H1 (cell line): Measurements from ENCODE around the gene GPT2. TPM values are rescaled to one million over a fixed set of nuclear protein-coding genes. Genes with fewer than 3 reads are reported as not detected.

Experiments used
- CTCF ChIA-PET: fragments of 300-600 bp; sonication (Branson Sonifier 250); formaldehyde crosslinking; loops from one replicate; lab custom pipeline; 2021; ENCODE audit not compliant: partially characterized antibody; lab: Charles Lee
- POLR2A ChIA-PET: fragments of 300-600 bp; sonication (Branson Sonifier 250); formaldehyde crosslinking; loops from one replicate; lab custom pipeline; 2021; ENCODE audit warnings: inconsistent platforms; ENCODE audit not compliant: partially characterized antibody; lab: Charles Lee
- DNase-seq, 2 experiments: peaks; one replicate each; pipeline versions ENCODE4 v3.0.0 to v3.0.0-alpha.2; 2010 to 2022; ENCODE audit warnings: low spot score in 2 of 2, low read depth in 1 of 2, mixed read lengths in 1 of 2
- FAIRE-seq: peaks from 2 replicates; lab custom pipeline; 2011; peaks lifted over from hg19 to GRCh38; lab: Jason Lieb, UNC
- H2AFZ ChIP-seq: 2 replicates; pipeline ENCODE4 v1.8.1; 2012; ENCODE audit warnings: low read length, inconsistent platforms
- H2AK5ac ChIP-seq: 2 replicates; pipeline ENCODE4 v1.6.1; 2013; ENCODE audit warnings: low read depth, low read length
- H2BK120ac ChIP-seq: replicated peaks from 2 replicates; pipeline ENCODE3; 2013; ENCODE audit warnings: low read depth, low read length, inconsistent platforms
- H2BK12ac ChIP-seq: 2 replicates; pipeline ENCODE4 v1.6.1; 2013; ENCODE audit warnings: low read depth, low read length
- H2BK15ac ChIP-seq: 2 replicates; pipeline ENCODE4 v1.6.1; 2013; ENCODE audit warnings: low read length
- H2BK20ac ChIP-seq: 2 replicates; pipeline ENCODE4 v1.6.1; 2013; ENCODE audit warnings: low read length
- H2BK5ac ChIP-seq: 2 replicates; pipeline ENCODE4 v1.6.1; 2013; ENCODE audit warnings: low read depth, low read length
- H3K14ac ChIP-seq: 2 replicates; pipeline ENCODE4 v1.6.1; 2013; ENCODE audit warnings: inconsistent platforms; ENCODE audit not compliant: insufficient read length
- H3K18ac ChIP-seq: 2 replicates; pipeline ENCODE4 v1.6.1; 2013; ENCODE audit warnings: low read length; ENCODE audit errors: extremely low read depth
- H3K23ac ChIP-seq: 2 replicates; pipeline ENCODE4 v1.6.1; 2013; ENCODE audit warnings: inconsistent platforms; ENCODE audit not compliant: insufficient read length
- H3K23me2 ChIP-seq: 2 replicates; pipeline ENCODE4 v1.6.1; 2013; ENCODE audit warnings: low read depth, low read length
- H3K27ac ChIP-seq: 2 replicates; pipeline ENCODE4 v1.6.1; 2011; ENCODE audit warnings: low read depth, low read length, inconsistent platforms
- H3K27me3 ChIP-seq, 4 experiments: replicated peaks in 1 of 4; 1 replicate in 1 of 4; 2 replicates in 3 of 4; pipeline versions ENCODE4 v1.6.1 to v1.8.1; 2011 to 2013; ENCODE audit warnings: low read length in 3 of 4, mild to moderate bottlenecking in 3 of 4, inconsistent platforms in 2 of 4, mixed read lengths in 2 of 4, moderate library complexity in 1 of 4; ENCODE audit not compliant: control insufficient read depth in 3 of 4, insufficient read depth in 3 of 4; ENCODE audit errors: extremely low read depth in 1 of 4
- H3K36me3 ChIP-seq, 4 experiments: 2 replicates each; pipeline versions ENCODE4 v1.6.1 to v1.8.1; 2011 to 2013; ENCODE audit warnings: mild to moderate bottlenecking in 4 of 4, low read length in 3 of 4, moderate library complexity in 2 of 4, control low read depth in 1 of 4, inconsistent platforms in 1 of 4; ENCODE audit not compliant: insufficient read depth in 4 of 4, control insufficient read depth in 2 of 4
- H3K4ac ChIP-seq: replicated peaks from 2 replicates; pipeline ENCODE3; 2013; ENCODE audit warnings: low read length, low read depth, mixed read lengths, inconsistent platforms; ENCODE audit not compliant: insufficient read length
- H3K4me1 ChIP-seq, 4 experiments: replicated peaks in 1 of 4; 1 replicate in 1 of 4; 2 replicates in 3 of 4; pipeline versions ENCODE4 v1.6.1 to v1.8.1; 2011 to 2013; ENCODE audit warnings: low read length in 3 of 4, inconsistent platforms in 2 of 4, mixed read lengths in 1 of 4; ENCODE audit not compliant: insufficient read depth in 4 of 4, control insufficient read depth in 3 of 4
- H3K4me2 ChIP-seq, 2 experiments: 2 replicates each; pipeline versions ENCODE4 v1.6.1 to v1.8.1; 2011 to 2013; ENCODE audit warnings: low read depth in 2 of 2, low read length in 2 of 2, control low read depth in 1 of 2, inconsistent platforms in 1 of 2, mild to moderate bottlenecking in 1 of 2; ENCODE audit not compliant: insufficient read depth in 1 of 2
- H3K4me3 ChIP-seq, 4 experiments: fragments of 200-600, 300-600 bp in 1 of 4; sonication (generic), shearing (Covaris generic), sonication (Bioruptor Twin) in 1 of 4; 2 replicates each; pipeline versions ENCODE4 v1.5.1 to v1.8.1; 2011 to 2016; ENCODE audit warnings: low read length in 4 of 4, low read depth in 3 of 4, control low read depth in 2 of 4, inconsistent platforms in 2 of 4, mild to moderate bottlenecking in 2 of 4, mixed read lengths in 1 of 4, moderate library complexity in 1 of 4; ENCODE audit not compliant: insufficient read depth in 2 of 4; ENCODE audit errors: extremely low read depth in 1 of 4
- H3K56ac ChIP-seq: replicated peaks from 2 replicates; pipeline ENCODE3; 2013; ENCODE audit warnings: low read depth, mild to moderate bottlenecking, mixed read lengths, low read length, inconsistent platforms; ENCODE audit not compliant: insufficient read length
- H3K79me1 ChIP-seq: 2 replicates; pipeline ENCODE4 v1.6.1; 2013; ENCODE audit warnings: low read depth, low read length, control low read depth
- H3K79me2 ChIP-seq, 2 experiments: 2 replicates each; pipeline versions ENCODE4 v1.6.1 to v1.8.1; 2012 to 2013; ENCODE audit warnings: low read length in 2 of 2, mild to moderate bottlenecking in 2 of 2, inconsistent platforms in 1 of 2; ENCODE audit not compliant: insufficient read depth in 2 of 2, control insufficient read depth in 1 of 2
- H3K9ac ChIP-seq, 4 experiments: replicated peaks in 1 of 4; 1 replicate in 1 of 4; 2 replicates in 3 of 4; pipeline versions ENCODE4 v1.6.1 to v1.8.1; 2011 to 2013; ENCODE audit warnings: low read depth in 3 of 4, low read length in 3 of 4, control low read depth in 2 of 4, mild to moderate bottlenecking in 2 of 4, moderate library complexity in 2 of 4, inconsistent platforms in 1 of 4; ENCODE audit errors: extremely low read depth in 1 of 4
- H3K9me3 ChIP-seq, 2 experiments: 2 replicates each; pipeline versions ENCODE4 v1.6.1 to v1.8.1; 2012 to 2013; ENCODE audit warnings: mild to moderate bottlenecking in 2 of 2, moderate library complexity in 2 of 2, control low read depth in 1 of 2, inconsistent platforms in 1 of 2, low read depth in 1 of 2, low read length in 1 of 2, mixed read lengths in 1 of 2; ENCODE audit not compliant: insufficient read depth in 2 of 2
- H4K20me1 ChIP-seq, 2 experiments: replicated peaks in 1 of 2; 2 replicates each; pipeline versions ENCODE3 to v1.8.1; 2011 to 2013; ENCODE audit warnings: inconsistent platforms in 2 of 2, low read length in 2 of 2, mild to moderate bottlenecking in 1 of 2; ENCODE audit not compliant: insufficient read depth in 2 of 2, control insufficient read depth in 1 of 2
- H4K5ac ChIP-seq: 2 replicates; pipeline ENCODE4 v1.6.1; 2013; ENCODE audit warnings: low read length, low read depth, mixed read lengths, inconsistent platforms; ENCODE audit not compliant: insufficient read length
- H4K8ac ChIP-seq: 2 replicates; pipeline ENCODE4 v1.8.0; 2013; ENCODE audit warnings: mild to moderate bottlenecking, moderate library complexity, low read length, inconsistent platforms; ENCODE audit not compliant: insufficient read depth; ENCODE audit errors: extremely low read depth
- H4K91ac ChIP-seq: replicated peaks from 2 replicates; pipeline ENCODE3; 2013; ENCODE audit warnings: low read length, mixed read lengths, inconsistent platforms; ENCODE audit not compliant: insufficient read length
- KDM4A ChIP-seq: IDR thresholded peaks from one replicate; pipeline ENCODE4 v1.7.1; 2012; ENCODE audit warnings: low read depth, mild to moderate bottlenecking, moderate library complexity, low read length, inconsistent platforms; ENCODE audit not compliant: severe bottlenecking
- SIRT6 ChIP-seq: IDR thresholded peaks from one replicate; pipeline ENCODE4 v1.7.1; 2012; ENCODE audit warnings: low read length, inconsistent platforms
- polyA plus RNA-seq, 7 experiments: library from polyadenylated mRNA; depleted of rRNA in 3 of 7; stranded (reverse) in 5 of 7; unstranded in 2 of 7; fragments of >200 nt in 5 of 7; fragments of 200-250 nt in 2 of 7; gene quantifications; 1 replicate in 5 of 7; 2 replicates in 1 of 7; 4 replicates in 1 of 7; pipeline versions ENCODE4 v1.2.1 to v1.2.3, GENCODE V29; 2011 to 2013; ENCODE audit warnings: missing spikeins in 2 of 7, mixed read lengths in 2 of 7
- total RNA-seq: library from RNA; stranded (reverse); fragmentation: NEBNext Ultra II Directional; extraction: Animal tissue kit (Norgen Biotek cat#: 25700); gene quantifications from 2 replicates; pipeline ENCODE4 v1.2.1, GENCODE V29; 2021

GPT2 gene
- total and polyA plus RNA-seq, 2 of the 8 experiments (the other 6 are each of a cell fraction or from before 2014, with no cell fraction given): 71.6 to 94.1 TPM

GRCh38 chr16:46937536-46937935, 53.4 kb downstream of the GPT2 start:
- Histone ChIP-seq H2BK15ac (no peak overlapping the region), H2BK120ac (no peak overlapping the region), H3K23me2 (no peaks in the 10 kb centered on the region), H3K27ac (no peak overlapping the region), H3K23ac (no peak overlapping the region), H4K20me1 (no peaks in the 10 kb centered on the region), H3K79me2 (no peaks in the 10 kb centered on the region), H3K4ac (no peak overlapping the region), H3K27me3 (no peaks in the 10 kb centered on the region), H2BK12ac (no peak overlapping the region), H4K91ac (no peak overlapping the region), H3K9me3 (no peaks in the 10 kb centered on the region), H2AK5ac (no peak overlapping the region), H3K4me2 (no peak overlapping the region), H3K56ac (no peak overlapping the region), H4K5ac (no peak overlapping the region), H3K79me1 (no peaks in the 10 kb centered on the region), H2AFZ (no peak overlapping the region), H3K18ac (no peak overlapping the region), H3K36me3 (no peaks in the 10 kb centered on the region), H2BK20ac (no peak overlapping the region), H2BK5ac (no peak overlapping the region), H3K9ac (no peak overlapping the region), H3K4me3 (no peak overlapping the region), H3K4me1 (peaks cover 0 to 3% (median 0%) of the 10 kb centered on the region in 4 experiments; a peak in 1 of 7 replicates), H3K14ac (no peak overlapping the region), H4K8ac (no peak overlapping the region)
- DNase-seq (no peak), FAIRE-seq (no peak)
- ChIA-PET CTCF (interaction anchor here (1.1 kb wide), 1 partner anchor 10 kb away, joined by 3 read pairs; no protein-coding TSS in a partner anchor), POLR2A (no interaction called here)
- no peak for TF ChIP-seq KDM4A
- TF ChIP-seq SIRT6: no peak
